Subcutaneous adipose tissue (tissue), 4 donors: ENCODE results near the gene LSP1. TPM values are rescaled to one million over a fixed set of nuclear protein-coding genes. Genes with fewer than 3 reads are reported as not detected.

Experiments used
- CTCF ChIP-seq: fragments of 450-650 bp; IDR thresholded peaks from one replicate; pipeline ENCODE4 v1.5.1; 2016; ENCODE audit warnings: low read depth, mild to moderate bottlenecking, control low read depth, antibody characterized with exemption, moderate library complexity
- total RNA-seq, 4 donors: library from RNA; depleted of rRNA; stranded (reverse); fragments of >200 nt; gene quantifications; one replicate each; pipeline ENCODE4 v1.1.0, GENCODE V29; 2016

LSP1 gene
- total RNA-seq, 4 donors from 2014 or later: 15.8 to 196 (median 73.4) TPM

GRCh38 chr11:1878137-1879031 lies 25.5 kb downstream of the LSP1 start:
- TF ChIP-seq CTCF: no peak

- TF ChIP-seq CTCF: no peak
Measured at GRCh38 chr11:1879342-1879940, 26.6 kb downstream of the LSP1 start.

GRCh38 chr11:1879941-1880720 lies 27.2 kb downstream of the LSP1 start:
- TF ChIP-seq CTCF: no peak

- TF ChIP-seq CTCF: no peak
Measured at GRCh38 chr11:1880746-1881441, 28.0 kb downstream of the LSP1 start.

GRCh38 chr11:1881442-1882264 lies 28.8 kb downstream of the LSP1 start:
- TF ChIP-seq CTCF: no peak
